Stomach (tissue), 9 donors: ENCODE data around the gene PDZK1IP1. TPM values are rescaled to one million over a fixed set of nuclear protein-coding genes. Genes with fewer than 3 reads are reported as not detected.
A peak's percentile ranks its signal among the peaks of the same experiment; 100 is the strongest.

ENCODE experiments used
- DNase-seq, 2 donors: peaks; one replicate each; pipeline versions ENCODE4 v3.0.0 to v3.0.0-alpha.2; 2013 to 2019
- H3K27ac ChIP-seq, 5 donors: fragments of 200-600 bp in 4 of 5; sonication (generic) in 4 of 5; one replicate each; pipeline ENCODE4 v1.5.1; 2013 to 2019; ENCODE audit warnings: mild to moderate bottlenecking in 1 of 5, moderate library complexity in 1 of 5
- H3K27me3 ChIP-seq, 3 donors: fragments of 200-600 bp; sonication (generic); one replicate each; pipeline ENCODE4 v1.5.1; 2017 to 2019; ENCODE audit warnings: mixed run types in 1 of 3
- H3K36me3 ChIP-seq, 4 donors: fragments of 200-600 bp; sonication (generic); 1 replicate in 3 of 4; 2 replicates in 1 of 4; pipeline ENCODE4 v1.5.1; 2016 to 2019
- H3K4me1 ChIP-seq, 4 donors: fragments of 200-600 bp; sonication (generic); one replicate each; pipeline ENCODE4 v1.5.1; 2016 to 2019
- H3K4me3 ChIP-seq, 4 donors: fragments of 200-600 bp; sonication (generic) in 3 of 4; one replicate each; pipeline ENCODE4 v1.5.1; 2016 to 2019; ENCODE audit warnings: mild to moderate bottlenecking in 1 of 4
- H3K9me3 ChIP-seq, 4 donors: fragments of 200-600 bp; sonication (generic); one replicate each; pipeline ENCODE4 v1.5.1; 2016 to 2019
- CTCF ChIP-seq, 7 experiments: fragments of 450-650 bp in 4 of 7; fragments of 200-600 bp in 3 of 7; sonication (generic) in 3 of 7; IDR thresholded peaks; one replicate each; pipeline ENCODE4 v1.5.1; 2016 to 2019; ENCODE audit warnings: antibody characterized with exemption in 7 of 7, control low read depth in 2 of 7, mild to moderate bottlenecking in 1 of 7
- EP300 ChIP-seq: sonication (generic); formaldehyde crosslinking; IDR thresholded peaks from one replicate; pipeline ENCODE4 v1.6.1; 2017; ENCODE audit warnings: antibody characterized with exemption
- POLR2A ChIP-seq, 4 donors: fragments of 450-650 bp; IDR thresholded peaks; one replicate each; pipeline ENCODE4 v1.6.1; 2016; ENCODE audit warnings: antibody characterized with exemption in 4 of 4, control low read depth in 2 of 4, mild to moderate bottlenecking in 1 of 4, moderate library complexity in 1 of 4
- POLR2AphosphoS5 ChIP-seq, 3 donors: sonication (generic); formaldehyde crosslinking; IDR thresholded peaks; one replicate each; pipeline ENCODE4 v1.6.1; 2016; ENCODE audit warnings: antibody characterized with exemption in 3 of 3
- WGBS, 5 donors: extraction: QIAGEN DNeasy Blood & Tissue Kit in 3 of 5; methylation state at CpG; one replicate each; pipeline versions ENCODE4 v1.1.5 to v1.1.7; 2013 to 2018; 5-methylcytosine and 5-hydroxymethylcytosine counted together
- intact Hi-C: fragments of 100-400 bp; cut with DNase I; formaldehyde crosslinking; loops from one replicate; pipeline ENCODE4 v1.15.1; 2023; ENCODE audit warnings: low total_unique reads
- polyA plus RNA-seq, 3 donors: library from polyadenylated mRNA; stranded (reverse); fragments of 200-250 nt; gene quantifications; one replicate each; pipeline ENCODE4 v1.2.3, GENCODE V29; 2013
- total RNA-seq, 5 donors: library from RNA; depleted of rRNA; stranded (reverse); fragments of >200 nt; gene quantifications; one replicate each; pipeline versions ENCODE4 v1.1.0 to v1.2.3, GENCODE V29; 2014 to 2016
- donor health status: healthy with polysubstance abuse.
- donor health status: Bipolar disorder and iron deficiency.
- donor health status: healthy.

Gene PDZK1IP1
- total and polyA plus RNA-seq, 8 donors = 0.87 to 292 (median 130) TPM; not detected in 1

- H3K36me3 ChIP-seq = no peaks in the 10 kb centered on the region
- no peaks in the 10 kb centered on the region for H3K9me3 ChIP-seq
- 4 to 10% (median 8%) methylated on average over 22 to 30 of the region's 30 CpGs for WGBS, 5 donors
- intact Hi-C loops = no loop called here
- peak overlapping the region in 4 of 5 donors; percentile 14 to 83 (median 57) for H3K27ac ChIP-seq
- peak; percentile 90 to 96 for DNase-seq
- peaks cover 23 to 54% (median 30%) of the 10 kb centered on the region in 4 donors for H3K4me1 ChIP-seq
- TF ChIP-seq POLR2A (IDR thresholded peaks at IDR 0.05) = no peak
- TF ChIP-seq CTCF (IDR thresholded peaks at IDR 0.05) = peak in 5 of 7 experiments; percentile 74 to 87 (median 84)
- peak in 2 of 3 donors; percentile 25 to 78 for TF ChIP-seq POLR2AphosphoS5 (IDR thresholded peaks at IDR 0.05)
- TF ChIP-seq EP300 = no peak
- peak overlapping the region; percentile 28 to 46 (median 38) for H3K4me3 ChIP-seq
- H3K27me3 ChIP-seq = peaks cover 0 to 17% (median 9%) of the 10 kb centered on the region in 3 donors
These were observed 10.5 kb downstream of the PDZK1IP1 start for GRCh38 chr1:47179017-47179987.

- intact Hi-C loops = no loop called here
- DNase-seq = peak in 1 of 2 donors; percentile 24
- no peak for TF ChIP-seq POLR2A (IDR thresholded peaks at IDR 0.05)
- no peak for TF ChIP-seq POLR2AphosphoS5 (IDR thresholded peaks at IDR 0.05)
- TF ChIP-seq EP300 = no peak
- no peak for TF ChIP-seq CTCF (IDR thresholded peaks at IDR 0.05)
These were observed 11.2 kb downstream of the PDZK1IP1 start for GRCh38 chr1:47178654-47179016.

GRCh38 chr1:47178020-47178419 is 11.8 kb downstream of the PDZK1IP1 start:
- Histone ChIP-seq H3K27ac (no peak overlapping the region), H3K36me3 (no peaks in the 10 kb centered on the region), H3K27me3 (peaks cover 0 to 25% (median 9%) of the 10 kb centered on the region in 3 donors), H3K9me3 (peaks cover 0 to 4% (median 2%) of the 10 kb centered on the region in 4 donors), H3K4me3 (no peak overlapping the region), H3K4me1 (peaks cover 23 to 47% (median 30%) of the 10 kb centered on the region in 4 donors)
- intact Hi-C loops = no loop called here
- 71 to 82% (median 78%) methylated on average over 6 of the region's 6 CpGs for WGBS, 5 donors
- TF ChIP-seq POLR2AphosphoS5 (IDR thresholded peaks at IDR 0.05) (no peak), EP300 (no peak), POLR2A (IDR thresholded peaks at IDR 0.05) (no peak)
- peak in 1 of 2 donors; percentile 16 for DNase-seq

More at GRCh38 chr1:47178654-47179016, 11.2 kb downstream of the PDZK1IP1 start:
- Histone ChIP-seq H3K27me3 (peaks cover 0 to 19% (median 9%) of the 10 kb centered on the region in 3 donors), H3K36me3 (no peaks in the 10 kb centered on the region), H3K4me3 (peak overlapping the region in 1 of 4 donors; percentile 46), H3K9me3 (no peaks in the 10 kb centered on the region), H3K4me1 (peaks cover 23 to 54% (median 30%) of the 10 kb centered on the region in 4 donors), H3K27ac (no peak overlapping the region)
- WGBS, 5 donors = 61 to 81% (median 70%) methylated on average over 8 of the region's 8 CpGs

GRCh38 chr1:47175227-47175934 is 14.5 kb downstream of the PDZK1IP1 start:
- Histone ChIP-seq H3K27me3 (peaks cover 0 to 12% (median 0%) of the 10 kb centered on the region in 3 donors), H3K4me1 (peaks cover 12 to 21% (median 18%) of the 10 kb centered on the region in 4 donors), H3K4me3 (no peak overlapping the region), H3K36me3 (no peaks in the 10 kb centered on the region), H3K9me3 (peaks cover 0 to 11% (median 7%) of the 10 kb centered on the region in 4 donors), H3K27ac (no peak overlapping the region)
- peak; percentile 57 to 82 for DNase-seq
- WGBS, 5 donors = 13 to 16% (median 15%) methylated on average over 11 of the region's 11 CpGs
- TF ChIP-seq POLR2A (IDR thresholded peaks at IDR 0.05) = no peak
- no peak for TF ChIP-seq POLR2AphosphoS5 (IDR thresholded peaks at IDR 0.05)
- peak in 5 of 7 experiments; percentile 88 to 97 (median 94) for TF ChIP-seq CTCF (IDR thresholded peaks at IDR 0.05)
- intact Hi-C loops = no loop called here
